C4-2B (cell line): ENCODE results near the gene NT5C1A.

ENCODE experiments used
- H3K27ac ChIP-seq: fragments of 450-650 bp; 2 replicates; pipeline ENCODE4 v1.5.1; 2017
- CTCF ChIP-seq: fragments of 450-650 bp; conservative IDR thresholded peaks from 2 replicates; pipeline ENCODE4 v1.5.1; 2017; ENCODE audit warnings: mild to moderate bottlenecking
- ZFX ChIP-seq: fragments of 450-650 bp; IDR thresholded peaks from 2 replicates; pipeline ENCODE4 v1.6.1; 2017

NT5C1A gene

GRCh38 chr1:39650431-39650830, 21.5 kb downstream of the NT5C1A start:
- no peak overlapping the region for H3K27ac ChIP-seq
- TF ChIP-seq CTCF (no peak), ZFX (no peak)

- TF ChIP-seq ZFX (no peak), CTCF (no peak)
- H3K27ac ChIP-seq, result no peak overlapping the region
Measured at GRCh38 chr1:39649636-39650185, 22.2 kb downstream of the NT5C1A start.

- no peak overlapping the region for H3K27ac ChIP-seq
- TF ChIP-seq CTCF (no peak), ZFX (no peak)
Measured at GRCh38 chr1:39648496-39648895, 23.4 kb downstream of the NT5C1A start.

GRCh38 chr1:39647247-39647646, 24.7 kb downstream of the NT5C1A start:
- H3K27ac ChIP-seq, result no peak overlapping the region
- TF ChIP-seq ZFX (no peak), CTCF (no peak)

- no peak for TF ChIP-seq CTCF
- TF ChIP-seq ZFX, result no peak
- H3K27ac ChIP-seq, result no peak overlapping the region
Measured at GRCh38 chr1:39646232-39647081, 25.4 kb downstream of the NT5C1A start.

GRCh38 chr1:39645411-39646043, 26.4 kb downstream of the NT5C1A start:
- H3K27ac ChIP-seq, result no peak overlapping the region
- TF ChIP-seq CTCF, result no peak
- TF ChIP-seq ZFX, result no peak

- H3K27ac ChIP-seq, result no peak overlapping the region
- TF ChIP-seq CTCF, result no peak
- no peak for TF ChIP-seq ZFX
Measured at GRCh38 chr1:39643705-39644104, 28.2 kb downstream of the NT5C1A start.
